NAMALWA (cell line): ENCODE data around the gene FGF18.
"Not testable (repeated sequence)": the region's sequence is repeated elsewhere in the genome, so short reads cannot be mapped to it uniquely, and the experiment has no call there.

Experiments
- DNase-seq: peaks from one replicate; pipeline ENCODE4 v3.0.0-alpha.2; 2015; ENCODE audit warnings: low spot score

FGF18 gene

GRCh38 chr5:171418982-171419687 lies at the start of gene FGF18:
Gene FGF18 (plus strand): TSS chr5:171419647. CDS start chr5:171420200, 553 bp downstream.
- no peak for DNase-seq

- no peak for DNase-seq
Observed at GRCh38 chr5:171369898-171370297, 49.5 kb upstream of the FGF18 start.

GRCh38 chr5:171370881-171371280 lies 48.6 kb upstream of the FGF18 start:
- DNase-seq = peak; percentile 19

GRCh38 chr5:171371326-171371725 lies 48.1 kb upstream of the FGF18 start:
- no peak for DNase-seq

- no peak for DNase-seq
Observed at GRCh38 chr5:171379961-171380360, 39.5 kb upstream of the FGF18 start.

- DNase-seq = not testable (repeated sequence)
Observed at GRCh38 chr5:171384416-171384815, 35.0 kb upstream of the FGF18 start.

- not testable (repeated sequence) for DNase-seq
Observed at GRCh38 chr5:171384999-171385398, 34.4 kb upstream of the FGF18 start.

GRCh38 chr5:171386006-171386671 lies 33.3 kb upstream of the FGF18 start:
- no peak for DNase-seq

- no peak for DNase-seq
Observed at GRCh38 chr5:171386861-171387344, 32.5 kb upstream of the FGF18 start.

- DNase-seq = peak; percentile 99
Observed at GRCh38 chr5:171387345-171387969, 32.0 kb upstream of the FGF18 start, which contains the start of gene NPM1. Gene NPM1 (plus strand): TSS chr5:171387849. CDS start chr5:171387949, 100 bp downstream.

- DNase-seq = peak; percentile 82
Observed at GRCh38 chr5:171387970-171388815, 31.3 kb upstream of the FGF18 start.

GRCh38 chr5:171388816-171389168 lies 30.7 kb upstream of the FGF18 start:
- no peak for DNase-seq

- peak; percentile 51 for DNase-seq
Observed at GRCh38 chr5:171390883-171391677, 28.4 kb upstream of the FGF18 start.

- DNase-seq = peak; percentile 44
Observed at GRCh38 chr5:171391996-171392577, 27.4 kb upstream of the FGF18 start.

- DNase-seq = peak; percentile 24
Observed at GRCh38 chr5:171392585-171393159, 26.8 kb upstream of the FGF18 start.

- peak; percentile 37 for DNase-seq
Observed at GRCh38 chr5:171395042-171395441, 24.4 kb upstream of the FGF18 start.

- not testable (repeated sequence) for DNase-seq
Observed at GRCh38 chr5:171396583-171396982, 22.9 kb upstream of the FGF18 start.

- DNase-seq = peak; percentile 48
Observed at GRCh38 chr5:171397190-171397589, 22.3 kb upstream of the FGF18 start.

- DNase-seq = no peak
Observed at GRCh38 chr5:171397599-171397998, 21.8 kb upstream of the FGF18 start.

GRCh38 chr5:171398660-171399059 lies 20.8 kb upstream of the FGF18 start:
- DNase-seq = not testable (repeated sequence)
